Activated CD8-positive, alpha-beta memory T cell treated with anti-CD3 and anti-CD28 coated beads for 48 hours (primary cell): ENCODE data around the gene HMOX2.
A peak's percentile ranks its signal among the peaks of the same experiment; 100 is the strongest.

ENCODE experiments used
- DNase-seq, 3 experiments: peaks; one replicate each; pipeline ENCODE4 v3.0.0-alpha.2; 2020; ENCODE audit warnings: low read depth in 2 of 3, low spot score in 2 of 3

The HMOX2 gene

DNA sequence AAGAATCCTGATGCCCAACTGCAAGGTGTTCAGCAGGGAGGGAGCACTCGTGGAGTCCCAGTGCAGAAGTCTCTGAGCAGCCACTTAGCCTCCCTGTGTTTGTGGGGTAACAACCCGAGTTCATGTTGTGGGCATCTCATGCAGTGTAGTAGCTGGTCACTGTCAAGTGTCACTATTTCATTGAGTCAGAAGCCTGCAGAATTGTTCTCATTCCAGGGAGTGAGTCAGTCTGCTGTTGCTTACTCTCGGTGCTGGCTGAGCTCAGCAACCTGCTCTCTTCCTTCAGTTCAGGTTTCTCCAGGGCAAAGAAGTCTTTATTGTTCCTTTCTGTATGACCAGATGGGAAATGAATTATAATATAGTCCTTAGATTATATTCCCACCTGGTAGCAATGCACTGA lies 24.1 kb downstream of the HMOX2 start:
- no peak for DNase-seq

DNA sequence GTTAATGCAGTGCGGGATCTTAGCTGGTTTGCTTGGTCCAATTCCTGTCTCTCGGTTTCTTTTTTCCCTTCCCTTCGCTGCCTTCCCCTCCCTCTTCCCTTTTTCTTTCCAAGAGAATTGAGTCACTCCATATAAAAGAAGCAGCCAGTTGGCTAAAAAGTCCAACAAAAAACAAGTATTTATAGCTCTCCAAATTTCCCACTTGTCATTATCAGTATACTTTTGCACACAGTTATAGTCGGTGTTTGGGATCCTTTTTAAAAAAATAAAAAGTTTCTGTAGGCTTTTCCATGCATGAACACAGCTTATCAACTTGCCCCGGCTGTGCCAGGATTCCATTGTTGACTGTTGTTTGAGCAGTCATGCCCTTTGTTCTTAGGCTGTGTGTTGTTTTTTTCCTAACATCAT lies 24.9 kb downstream of the HMOX2 start:
- DNase-seq: no peak

GRCh38 chr16:4505356-4506147 lies 29.4 kb downstream of the HMOX2 start:
- peak in 2 of 3 experiments; percentile 40 to 45 for DNase-seq

- DNase-seq: no peak
Observed at GRCh38 chr16:4506450-4506849, 30.3 kb downstream of the HMOX2 start.

DNA sequence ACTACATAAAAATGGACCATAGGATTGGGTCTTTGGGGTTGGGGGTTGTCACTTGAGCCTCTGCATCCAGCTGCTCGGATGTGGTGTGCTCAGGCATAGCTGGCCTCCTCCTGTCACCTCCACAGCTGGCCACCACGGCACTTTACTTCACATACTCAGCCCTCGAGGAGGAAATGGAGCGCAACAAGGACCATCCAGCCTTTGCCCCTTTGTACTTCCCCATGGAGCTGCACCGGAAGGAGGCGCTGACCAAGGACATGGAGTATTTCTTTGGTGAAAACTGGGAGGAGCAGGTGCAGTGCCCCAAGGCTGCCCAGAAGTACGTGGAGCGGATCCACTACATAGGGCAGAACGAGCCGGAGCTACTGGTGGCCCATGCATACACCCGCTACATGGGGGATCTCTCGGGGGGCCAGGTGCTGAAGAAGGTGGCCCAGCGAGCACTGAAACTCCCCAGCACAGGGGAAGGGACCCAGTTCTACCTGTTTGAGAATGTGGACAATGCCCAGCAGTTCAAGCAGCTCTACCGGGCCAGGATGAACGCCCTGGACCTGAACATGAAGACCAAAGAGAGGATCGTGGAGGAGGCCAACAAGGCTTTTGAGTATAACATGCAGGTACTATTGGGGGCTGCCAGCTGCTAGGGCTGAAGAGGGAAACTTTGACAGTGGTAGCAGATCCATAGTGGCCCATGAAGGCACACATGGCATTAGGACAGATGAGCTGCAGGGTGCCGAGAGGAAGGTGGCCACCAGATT lies 31.6 kb downstream of the HMOX2 start:
- DNase-seq: no peak

DNA sequence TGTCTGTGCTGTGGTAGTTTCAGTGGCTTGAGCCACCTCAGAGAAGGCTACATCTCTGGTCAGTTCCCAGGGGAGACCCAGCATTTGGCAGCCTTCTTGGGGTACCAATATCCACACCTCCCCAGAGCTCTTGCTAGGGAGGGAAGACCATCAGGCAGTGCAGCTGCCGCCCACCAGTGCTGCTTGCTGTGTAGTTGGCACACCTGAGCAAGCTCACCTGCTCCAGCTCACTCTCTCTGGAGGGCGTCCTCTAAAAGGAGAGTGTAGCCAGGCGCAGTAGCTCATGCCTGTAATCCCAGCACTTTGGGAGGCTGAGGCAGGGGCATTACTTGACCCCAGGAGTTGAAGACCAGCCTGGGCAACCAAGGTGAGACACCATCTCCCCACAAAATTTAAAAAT lies 32.6 kb downstream of the HMOX2 start:
- DNase-seq: no peak

DNA sequence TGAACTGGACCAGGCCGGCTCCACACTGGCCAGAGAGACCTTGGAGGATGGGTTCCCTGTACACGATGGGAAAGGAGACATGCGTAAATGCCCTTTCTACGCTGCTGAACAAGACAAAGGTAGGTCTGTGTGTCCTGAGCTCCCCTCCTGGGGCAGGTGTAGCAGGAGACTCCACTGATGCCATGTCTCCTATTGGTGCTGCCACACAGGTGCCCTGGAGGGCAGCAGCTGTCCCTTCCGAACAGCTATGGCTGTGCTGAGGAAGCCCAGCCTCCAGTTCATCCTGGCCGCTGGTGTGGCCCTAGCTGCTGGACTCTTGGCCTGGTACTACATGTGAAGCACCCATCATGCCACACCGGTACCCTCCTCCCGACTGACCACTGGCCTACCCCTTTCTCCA lies 33.2 kb downstream of the HMOX2 start:
- DNase-seq: no peak

DNA sequence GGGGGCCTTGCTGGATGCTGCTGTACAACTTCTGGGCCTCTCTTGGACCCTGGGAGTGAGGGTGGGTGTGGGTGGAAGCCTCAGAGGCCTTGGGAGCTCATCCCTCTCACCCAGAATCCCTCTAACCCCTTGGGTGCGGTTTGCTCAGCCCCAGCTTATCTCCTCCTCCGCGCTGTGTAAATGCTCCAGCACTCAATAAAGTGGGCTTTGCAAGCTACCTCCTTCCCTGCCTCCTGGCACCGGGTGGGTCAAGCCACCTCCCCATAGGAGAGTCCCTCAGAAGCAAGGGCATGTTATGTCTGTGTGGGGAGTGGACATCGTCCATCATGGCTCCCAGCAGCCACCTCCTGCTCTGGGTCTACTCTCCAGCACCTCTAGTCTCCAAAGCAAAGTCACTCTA lies 33.9 kb downstream of the HMOX2 start:
- no peak for DNase-seq

DNA sequence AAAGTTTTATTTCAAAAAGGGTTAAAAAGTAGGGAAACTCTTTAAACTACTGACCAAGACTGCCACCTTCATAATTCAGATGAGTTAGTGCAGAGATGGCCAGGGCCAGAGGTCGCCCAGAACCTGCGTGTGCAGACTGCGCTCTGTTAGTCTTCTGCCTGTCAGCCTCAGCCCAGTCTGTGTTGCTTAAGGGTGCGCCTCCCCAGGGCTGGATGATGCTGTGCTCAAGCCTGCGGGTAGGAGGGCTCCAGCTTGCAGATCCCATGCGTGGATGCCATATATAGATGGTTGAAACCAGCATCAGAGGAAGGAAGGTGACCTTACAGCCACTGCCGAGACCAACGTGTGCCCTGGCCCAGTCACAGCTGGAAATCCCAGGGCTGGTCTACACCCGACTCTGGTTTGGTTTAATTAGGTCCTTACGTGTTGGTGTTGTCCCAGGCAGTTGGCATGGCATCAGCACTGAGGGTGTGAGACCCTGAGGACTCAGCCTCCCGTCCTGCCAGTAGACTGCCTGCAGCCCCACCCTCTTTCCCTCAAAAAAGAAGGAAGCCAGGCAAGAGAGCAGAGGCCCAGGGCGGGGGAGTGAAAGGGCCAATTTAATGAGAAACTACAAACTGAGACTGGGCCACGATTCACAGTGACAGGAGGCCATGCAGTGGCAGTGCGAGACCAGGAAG lies 34.7 kb downstream of the HMOX2 start:
- no peak for DNase-seq

DNA sequence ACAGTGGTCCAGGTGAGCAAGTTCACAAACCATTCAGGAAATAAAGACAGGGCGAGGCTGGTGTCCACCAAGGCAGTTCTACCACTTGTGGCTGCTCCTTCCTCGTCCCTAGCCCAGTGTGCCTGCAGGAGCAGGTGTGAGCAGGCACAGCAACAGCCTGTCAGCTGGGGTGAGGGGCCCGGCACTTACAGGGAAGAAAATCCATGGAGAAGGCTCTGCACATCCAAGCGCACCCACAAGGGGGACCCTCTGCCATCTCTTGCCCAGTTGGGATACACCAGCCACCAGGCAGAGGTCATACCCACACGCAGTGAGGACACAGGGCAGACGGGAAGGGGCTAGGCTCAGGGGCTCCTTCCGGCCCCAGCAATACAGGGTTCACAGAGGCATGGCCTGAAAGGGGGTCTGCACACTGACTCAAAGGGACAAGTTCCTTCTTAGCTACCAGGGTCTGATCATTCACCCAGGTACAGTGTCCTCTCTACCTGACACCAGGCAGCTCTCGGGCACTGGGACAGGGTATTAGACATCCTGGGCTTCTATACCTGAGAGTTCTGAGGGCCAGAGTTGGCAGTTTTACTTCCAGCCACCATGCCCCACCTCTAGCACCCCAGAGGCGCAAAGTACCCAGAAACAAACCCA lies 35.4 kb downstream of the HMOX2 start:
- no peak for DNase-seq

DNA sequence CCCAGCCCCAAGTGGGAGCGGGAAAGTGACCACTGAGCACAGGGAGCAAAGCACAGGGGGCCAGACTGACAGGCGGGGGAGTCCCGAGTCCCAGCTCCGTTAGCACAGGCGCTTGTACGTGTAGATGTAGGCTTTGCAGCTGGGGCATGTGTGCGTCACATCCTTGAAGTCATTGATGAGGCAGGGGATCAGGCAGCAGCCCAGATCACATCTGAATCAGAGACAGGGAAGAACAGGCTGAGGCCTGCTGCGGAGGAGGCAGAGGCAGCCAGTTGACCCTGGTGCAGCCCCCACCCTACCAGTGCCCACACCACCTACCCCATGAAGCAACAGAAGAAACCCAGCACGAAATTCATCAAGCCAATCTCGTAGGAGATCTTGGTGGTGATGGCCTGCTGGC lies 36.3 kb downstream of the HMOX2 start:
- DNase-seq: no peak

DNA sequence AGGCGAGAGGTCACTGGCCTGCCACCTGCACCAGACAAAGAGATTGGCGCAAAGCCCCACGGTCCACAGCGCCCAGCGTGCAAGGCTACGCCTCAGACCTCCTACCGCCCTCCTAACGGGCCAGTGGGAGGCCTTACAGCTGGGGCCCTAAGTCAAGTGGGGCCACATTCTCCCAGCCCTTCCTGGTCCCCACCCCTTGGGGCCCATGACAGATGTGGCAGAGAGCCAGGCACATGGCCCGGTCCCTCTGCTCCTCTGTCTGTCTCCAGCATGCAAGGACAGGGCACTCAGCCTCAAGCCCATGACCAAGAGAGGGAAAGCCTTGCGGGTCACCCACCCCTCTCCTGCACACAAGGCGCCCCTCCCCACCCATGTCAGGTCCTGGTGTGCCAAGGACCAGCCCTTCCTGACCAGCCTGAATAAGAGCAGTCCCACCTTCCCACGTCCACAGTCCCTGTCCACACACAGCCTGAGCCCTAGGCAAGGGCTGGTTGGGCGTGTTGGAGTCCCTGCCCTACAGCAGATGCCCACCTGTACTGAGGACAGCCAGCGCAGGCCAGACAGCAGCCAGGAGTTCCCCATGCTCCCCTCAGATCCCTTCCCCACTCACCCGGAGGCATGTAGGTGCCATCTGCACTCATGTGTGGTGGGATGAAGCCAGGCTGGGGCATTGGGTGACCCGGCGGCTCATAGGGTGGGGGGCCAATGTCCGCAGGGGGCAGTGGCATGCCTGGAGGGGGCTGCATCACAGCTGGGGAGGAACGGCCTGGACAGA lies 37.1 kb downstream of the HMOX2 start:
- no peak for DNase-seq

GRCh38 chr16:4513881-4514280 lies 37.7 kb downstream of the HMOX2 start:
- DNase-seq: no peak

- no peak for DNase-seq
Observed at GRCh38 chr16:4514606-4515005, 38.4 kb downstream of the HMOX2 start.

DNA sequence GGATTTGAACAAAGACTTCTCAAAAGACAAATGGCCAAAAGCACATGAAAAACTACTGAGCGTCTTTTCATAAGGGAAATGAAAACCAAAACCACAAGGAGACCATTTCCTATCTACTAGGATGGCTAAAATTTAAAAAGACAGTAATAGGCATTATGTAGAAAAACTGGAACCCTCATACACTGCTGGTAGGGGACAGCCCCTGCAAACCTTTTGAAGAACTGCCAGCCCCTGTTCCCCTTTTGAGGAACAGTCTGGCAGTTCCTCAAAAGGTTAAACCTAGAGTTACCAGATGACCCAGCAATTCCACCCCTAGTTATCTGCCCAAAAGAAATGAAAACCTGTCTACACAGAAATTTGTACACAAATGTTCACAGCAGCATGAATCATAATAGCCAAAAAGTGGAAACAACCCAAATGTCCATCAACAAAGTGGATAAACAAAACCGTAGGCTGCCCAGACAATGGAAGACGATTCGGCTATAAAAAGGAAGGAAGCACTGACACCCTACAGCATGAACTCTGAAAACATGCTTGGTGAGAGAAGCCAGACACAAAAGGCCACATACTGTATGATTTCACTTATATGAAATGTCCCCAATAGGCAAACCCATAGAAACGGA lies 39.5 kb downstream of the HMOX2 start:
- no peak for DNase-seq

DNA sequence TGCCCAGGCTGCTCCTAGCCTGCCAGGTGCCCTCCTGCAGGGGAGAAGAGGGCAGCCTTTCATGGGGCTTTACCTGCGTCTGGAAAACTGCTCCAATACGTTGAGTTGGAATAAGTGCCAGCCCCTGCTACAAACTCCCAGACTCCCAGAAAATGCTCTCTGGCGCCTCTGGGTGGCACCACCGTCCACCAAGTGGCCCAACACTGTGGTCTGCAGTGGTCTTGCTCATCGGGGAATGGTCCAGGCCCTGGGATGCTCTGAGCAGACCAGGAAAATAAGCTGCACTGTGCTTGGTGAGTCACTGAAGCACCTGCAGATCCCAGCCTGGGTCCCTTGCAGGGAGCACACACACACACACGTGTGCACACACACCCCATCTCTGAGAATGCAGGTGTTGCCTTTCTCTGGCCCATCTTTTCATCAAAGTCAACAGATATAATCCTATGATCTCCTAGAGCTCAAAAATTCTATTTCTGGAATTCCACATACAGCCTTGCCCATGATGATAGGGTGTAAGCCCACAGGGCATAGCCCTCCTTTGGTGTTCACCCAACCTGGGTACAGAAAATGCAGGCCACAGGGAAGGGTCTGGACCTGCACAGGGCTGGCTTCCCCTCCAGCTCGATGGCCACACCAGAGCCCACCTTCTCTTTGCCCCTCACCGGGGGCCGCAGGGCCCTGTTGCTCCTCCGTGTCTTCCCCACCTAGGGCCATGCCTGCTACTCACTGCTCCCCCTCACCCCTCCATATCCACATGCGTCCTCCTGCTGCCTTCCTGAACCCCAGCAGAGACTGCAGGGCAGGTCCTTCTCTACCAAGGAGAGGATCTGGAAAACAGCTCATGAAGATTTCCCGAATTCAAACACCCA lies 41.8 kb downstream of the HMOX2 start:
- DNase-seq: no peak

- no peak for DNase-seq
Observed at GRCh38 chr16:4519274-4520058, 43.3 kb downstream of the HMOX2 start.

GRCh38 chr16:4520913-4521312 lies 44.7 kb downstream of the HMOX2 start:
- DNase-seq: no peak
